Panc1 (cell line): Measurements from ENCODE around the gene FBLN1. TPM values are rescaled to one million over a fixed set of nuclear protein-coding genes. Genes with fewer than 3 reads are reported as not detected.

ENCODE experiments used
- ATAC-seq: fragments of 200-7000 bp; cut with Tn5 transposase; 2 replicates; pipeline ENCODE4 v1.9.1; 2020; ENCODE audit warnings: mild to moderate bottlenecking, moderate library complexity
- BruUV-seq: library from RNA; stranded (reverse); fragments of 400-500 nt; replicated peaks from 2 replicates; lab custom pipeline; 2021; lab: Mats Ljungman, UMichigan
- CTCF ChIA-PET: fragments of 300-600 bp; sonication (Branson Sonifier 250); formaldehyde crosslinking; loops from one replicate; lab custom pipeline; 2022; ENCODE audit warnings: antibody characterized with exemption; lab: Charles Lee
- POLR2A ChIA-PET: fragments of 300-600 bp; sonication (Branson Sonifier 250); formaldehyde crosslinking; loops from one replicate; lab custom pipeline; 2022; ENCODE audit warnings: antibody characterized with exemption; lab: Charles Lee
- DNase-seq: peaks from one replicate; pipeline ENCODE4 v3.0.0-alpha.2; 2010; ENCODE audit warnings: low read depth, low spot score
- H3K27ac ChIP-seq: 2 replicates; pipeline ENCODE4 v1.5.1; 2011; ENCODE audit warnings: mild to moderate bottlenecking, low read length, inconsistent platforms
- H3K27me3 ChIP-seq: fragments of 200-500 bp; sonication (Bioruptor generic); 2 replicates; pipeline ENCODE4 v1.6.0; 2014; ENCODE audit warnings: low read length, inconsistent platforms; ENCODE audit not compliant: control insufficient read depth, insufficient read depth
- H3K36me3 ChIP-seq: fragments of 200-500 bp; sonication (Bioruptor generic); 2 replicates; pipeline ENCODE4 v1.5.1; 2014; ENCODE audit warnings: inconsistent platforms, mild to moderate bottlenecking, low read length, moderate library complexity; ENCODE audit not compliant: control insufficient read depth, insufficient read depth
- H3K4me1 ChIP-seq: 2 replicates; pipeline ENCODE4 v1.5.1; 2011; ENCODE audit warnings: inconsistent platforms, mild to moderate bottlenecking, low read length, moderate library complexity; ENCODE audit not compliant: control insufficient read depth, insufficient read depth
- H3K4me3 ChIP-seq, 2 experiments: 2 replicates each; pipeline ENCODE4 v1.5.1; 2011 to 2012; ENCODE audit warnings: low read depth in 2 of 2, low read length in 2 of 2, mild to moderate bottlenecking in 2 of 2, inconsistent platforms in 1 of 2, moderate library complexity in 1 of 2
- H3K9me3 ChIP-seq: fragments of 200-500 bp; sonication (Bioruptor generic); 2 replicates; pipeline ENCODE4 v1.5.1; 2014; ENCODE audit warnings: low read depth, mild to moderate bottlenecking, inconsistent platforms, low read length, moderate library complexity; ENCODE audit not compliant: control insufficient read depth, insufficient read depth
- CTCF ChIP-seq: fragments of 450-650 bp; IDR thresholded peaks from 2 replicates; pipeline ENCODE4 v1.5.1; 2017; ENCODE audit warnings: mild to moderate bottlenecking
- POLR2AphosphoS5 ChIP-seq: IDR thresholded peaks from 2 replicates; pipeline ENCODE4 v1.6.1; 2012; ENCODE audit warnings: mild to moderate bottlenecking, low read depth, low read length, moderate library complexity
- REST ChIP-seq, 2 experiments: IDR thresholded peaks; 2 replicates each; pipeline ENCODE4 v1.6.1; 2011 to 2012; ENCODE audit warnings: low read depth in 2 of 2, control low read depth in 1 of 2, low read length in 1 of 2, mild to moderate bottlenecking in 1 of 2, moderate library complexity in 1 of 2; ENCODE audit not compliant: insufficient read depth in 1 of 2
- SIN3A ChIP-seq: IDR thresholded peaks from 2 replicates; pipeline ENCODE4 v1.6.1; 2012; ENCODE audit warnings: low read depth, mild to moderate bottlenecking, low read length, moderate library complexity, borderline replicate concordance; ENCODE audit not compliant: insufficient read depth
- TCF7L2 ChIP-seq: IDR thresholded peaks from 2 replicates; pipeline ENCODE4 v1.6.1; 2011; ENCODE audit warnings: mild to moderate bottlenecking, low read depth, low read length, inconsistent platforms
- in situ Hi-C: cut with HindIII; loops from 2 replicates; pipeline ENCODE4 v1.10.0; 2016; ENCODE audit warnings: low sequenced_read_pairs, low pct_unique_long_range_greater_than_20kb
- intact Hi-C: fragments of 100-400 bp; cut with micrococcal nuclease; formaldehyde crosslinking; loops from one replicate; pipeline ENCODE4 v1.10.0; 2022; ENCODE audit not compliant: unreplicated experiment
- total RNA-seq: library from RNA; stranded (reverse); gene quantifications from one replicate; pipeline ENCODE4 v1.2.1, GENCODE V29; 2021; ENCODE audit not compliant: unreplicated experiment

Gene FBLN1
- total RNA-seq, 1 experiment from 2014 or later: 143 TPM

- ChIA-PET POLR2A (no interaction called here), CTCF (no interaction called here)
- Histone ChIP-seq H3K27ac (no peak overlapping the region), H3K4me3 (no peak overlapping the region), H3K36me3 (no peaks in the 10 kb centered on the region), H3K9me3 (no peaks in the 10 kb centered on the region), H3K4me1 (no peaks in the 10 kb centered on the region), H3K27me3 (no peaks in the 10 kb centered on the region)
- DNase-seq (no peak), ATAC-seq (no peak)
- in situ Hi-C loops: no loop called here
- TF ChIP-seq POLR2AphosphoS5 (no peak), CTCF (no peak)
- no TSS peak for BruUV-seq
- intact Hi-C loops: no loop called here
These were observed 97.3 kb downstream of the FBLN1 start for GRCh38 chr22:45599836-45600577.

GRCh38 chr22:45600790-45601730 lies 98.4 kb downstream of the FBLN1 start:
- in situ Hi-C loops: no loop called here
- no peaks in the 10 kb centered on the region for H3K4me1 ChIP-seq
- BruUV-seq: no TSS peak
- no peak overlapping the region for H3K27ac ChIP-seq
- ChIA-PET POLR2A (no interaction called here), CTCF (no interaction called here)
- no peak for TF ChIP-seq POLR2AphosphoS5
- TF ChIP-seq CTCF: no peak
- TF ChIP-seq TCF7L2: no peak
- no peak for TF ChIP-seq REST (IDR thresholded peaks at IDR 0.05; ENCODE audit: insufficient read depth in 1 of 2, low read depth in 2 of 2, low read length in 1 of 2)
- no peak for TF ChIP-seq SIN3A
- DNase-seq (no peak), ATAC-seq (no peak)
- intact Hi-C loops: no loop called here
- no peaks in the 10 kb centered on the region for H3K36me3 ChIP-seq
- no peaks in the 10 kb centered on the region for H3K27me3 ChIP-seq
- H3K9me3 ChIP-seq: no peaks in the 10 kb centered on the region
- H3K4me3 ChIP-seq: no peak overlapping the region
